Endothelial cell of umbilical vein (primary cell): ENCODE data around the gene ZBTB20. TPM values are rescaled to one million over a fixed set of nuclear protein-coding genes. Genes with fewer than 3 reads are reported as not detected.

Experiments used
- BruUV-seq: library from RNA; stranded (reverse); fragments of 400-500 nt; replicated peaks from 2 replicates; lab custom pipeline; 2021; lab: Mats Ljungman, UMichigan
- CTCF ChIA-PET: fragments of 300-600, 350-600 bp; sonication (Branson Sonifier 250); formaldehyde crosslinking; loops from one replicate; lab custom pipeline; 2021; ENCODE audit warnings: antibody characterized with exemption, inconsistent platforms; lab: Charles Lee
- POLR2A ChIA-PET: fragments of 300-600, 350-600 bp; sonication (Branson Sonifier 250); formaldehyde crosslinking; loops from one replicate; lab custom pipeline; 2021; ENCODE audit warnings: antibody characterized with exemption, inconsistent platforms; lab: Charles Lee
- DNase-seq: peaks from one replicate; pipeline ENCODE4 v3.0.0-alpha.2; 2011; ENCODE audit warnings: low read depth, low spot score
- FAIRE-seq: peaks from 2 replicates; lab custom pipeline; 2011; peaks lifted over from hg19 to GRCh38; lab: Jason Lieb, UNC
- H2AFZ ChIP-seq: 2 replicates; pipeline ENCODE4 v1.6.0; 2012; ENCODE audit warnings: low read depth, low read length, control low read depth, inconsistent platforms
- H3K27ac ChIP-seq: 2 replicates; pipeline ENCODE4 v1.5.1; 2011; ENCODE audit warnings: low read depth, mild to moderate bottlenecking, control low read depth, low read length, moderate library complexity; ENCODE audit not compliant: insufficient read depth
- H3K27me3 ChIP-seq, 2 experiments: 2 replicates each; pipeline versions ENCODE4 v1.6.0 to v1.6.1; 2011; ENCODE audit warnings: low read length in 2 of 2, mixed read lengths in 1 of 2; ENCODE audit not compliant: control insufficient read depth in 2 of 2, insufficient read depth in 2 of 2
- H3K36me3 ChIP-seq, 2 experiments: 2 replicates in 1 of 2; 3 replicates in 1 of 2; pipeline ENCODE4 v1.5.1; 2011; ENCODE audit warnings: low read length in 2 of 2, mild to moderate bottlenecking in 1 of 2, moderate library complexity in 1 of 2; ENCODE audit not compliant: control insufficient read depth in 2 of 2, insufficient read depth in 2 of 2; ENCODE audit errors: extremely low read depth in 1 of 2
- H3K4me1 ChIP-seq: 3 replicates; pipeline ENCODE4 v1.5.1; 2011; ENCODE audit warnings: mild to moderate bottlenecking, low read length; ENCODE audit not compliant: control insufficient read depth, insufficient read depth; ENCODE audit errors: extremely low read depth
- H3K4me2 ChIP-seq: 2 replicates; pipeline ENCODE4 v1.6.1; 2011; ENCODE audit warnings: low read length, control low read depth, mixed read lengths; ENCODE audit not compliant: insufficient read depth
- H3K4me3 ChIP-seq, 3 experiments: fragments of 200-600 bp in 1 of 3; sonication (generic), shearing (Covaris generic) in 1 of 3; replicated peaks in 1 of 3; 2 replicates each; pipeline ENCODE4 v1.5.1; 2011 to 2016; ENCODE audit warnings: control low read depth in 3 of 3, low read length in 3 of 3, mild to moderate bottlenecking in 2 of 3, inconsistent platforms in 1 of 3, low read depth in 1 of 3, moderate library complexity in 1 of 3; ENCODE audit not compliant: insufficient read depth in 1 of 3
- H3K79me2 ChIP-seq: 2 replicates; pipeline ENCODE4 v1.6.0; 2012; ENCODE audit warnings: low read length, inconsistent platforms; ENCODE audit not compliant: control insufficient read depth, insufficient read depth
- H3K9ac ChIP-seq: replicated peaks from 2 replicates; pipeline ENCODE3; 2011; ENCODE audit warnings: low read length, control low read depth; ENCODE audit not compliant: insufficient read depth; ENCODE audit errors: extremely low read depth
- H3K9me1 ChIP-seq: replicated peaks from 3 replicates; pipeline ENCODE4 v1.6.0; 2011; ENCODE audit warnings: mild to moderate bottlenecking, low read length; ENCODE audit not compliant: control insufficient read depth, insufficient read depth; ENCODE audit errors: extremely low read depth
- H3K9me3 ChIP-seq: replicated peaks from 2 replicates; pipeline ENCODE4 v1.5.1; 2012; ENCODE audit warnings: low read length, inconsistent platforms; ENCODE audit not compliant: control insufficient read depth, insufficient read depth
- H4K20me1 ChIP-seq: replicated peaks from 2 replicates; pipeline ENCODE3; 2011; ENCODE audit warnings: mild to moderate bottlenecking, low read length; ENCODE audit not compliant: control insufficient read depth, insufficient read depth; ENCODE audit errors: extremely low read depth
- CTCF ChIP-seq, 2 donors: IDR thresholded peaks; 1 replicate in 1 of 2; 2 replicates in 1 of 2; pipeline ENCODE4 v1.5.1; 2011; ENCODE audit warnings: low read length in 2 of 2, mild to moderate bottlenecking in 2 of 2, moderate library complexity in 2 of 2, control low read depth in 1 of 2, inconsistent platforms in 1 of 2, low read depth in 1 of 2; ENCODE audit not compliant: insufficient read depth in 1 of 2; ENCODE audit errors: extremely low read depth in 1 of 2
- EZH2 ChIP-seq: IDR thresholded peaks from 2 replicates; pipeline ENCODE4 v1.6.1; 2012; ENCODE audit warnings: borderline replicate concordance, low read depth, mild to moderate bottlenecking, moderate library complexity, low read length, inconsistent platforms; ENCODE audit not compliant: severe bottlenecking
- FOS ChIP-seq: IDR thresholded peaks from 2 replicates; pipeline ENCODE4 v1.6.1; 2011; ENCODE audit warnings: mild to moderate bottlenecking, low read length, moderate library complexity, borderline replicate concordance; ENCODE audit not compliant: insufficient read depth
- GATA2 ChIP-seq: IDR thresholded peaks from 2 replicates; pipeline ENCODE4 v1.7.0; 2011; ENCODE audit warnings: low read depth, mild to moderate bottlenecking, moderate library complexity, mixed read lengths, low read length; ENCODE audit not compliant: insufficient read length, insufficient read depth
- JUN ChIP-seq: IDR thresholded peaks from 2 replicates; pipeline ENCODE4 v1.6.1; 2011; ENCODE audit warnings: borderline replicate concordance, low read depth; ENCODE audit not compliant: insufficient read length, insufficient read depth
- MAX ChIP-seq: IDR thresholded peaks from 2 replicates; pipeline ENCODE4 v1.6.1; 2011; ENCODE audit not compliant: insufficient read depth, insufficient read length
- MYC ChIP-seq: IDR thresholded peaks from one replicate; pipeline ENCODE4 v1.6.1; 2011; ENCODE audit warnings: mild to moderate bottlenecking, low read depth, low read length
- POLR2A ChIP-seq: IDR thresholded peaks from 2 replicates; pipeline ENCODE4 v1.6.1; 2012; ENCODE audit warnings: low read depth, mild to moderate bottlenecking, control low read depth, low read length
- POLR2AphosphoS5 ChIP-seq: IDR thresholded peaks from 2 replicates; pipeline ENCODE4 v1.6.1; 2012; ENCODE audit warnings: low read depth, mild to moderate bottlenecking, control low read depth, low read length, moderate library complexity; ENCODE audit not compliant: insufficient read depth
- dilution Hi-C: fragments of 300-500 bp; cut with MboI; formaldehyde crosslinking; loops from one replicate; pipeline ENCODE4 v1.15.0; 2019; ENCODE audit warnings: low sequenced_read_pairs; ENCODE audit not compliant: extremely low pct_ligation_motif_present
- intact Hi-C: fragments of 100-400 bp; cut with micrococcal nuclease; formaldehyde crosslinking; loops from one replicate; pipeline ENCODE4 v1.10.0; 2022
- polyA plus RNA-seq, 4 experiments: library from polyadenylated mRNA; depleted of rRNA in 3 of 4; stranded (reverse) in 3 of 4; unstranded in 1 of 4; fragments of >200 nt; gene quantifications; 2 replicates each; pipeline versions ENCODE4 v1.2.1 to v1.2.3, GENCODE V29; 2011 to 2012; ENCODE audit warnings: missing spikeins in 1 of 4
- total RNA-seq: library from RNA; stranded (reverse); gene quantifications from 2 replicates; pipeline ENCODE4 v1.2.3, GENCODE V29; 2021

ZBTB20 gene
- total and polyA plus RNA-seq, 2 donors (not counting 3 experiments of a cell fraction or from before 2014, with no cell fraction given) = 2.1 to 20.5 TPM

- no peak for FAIRE-seq
These were observed 456.2 kb downstream of the ZBTB20 start for GRCh38 chr3:114690911-114691310.

More at GRCh38 chr3:114690911-114691310, 456.2 kb downstream of the ZBTB20 start:
- Histone ChIP-seq H3K9me3 (no peaks in the 10 kb centered on the region), H3K9me1 (no peaks in the 10 kb centered on the region), H2AFZ (no peak overlapping the region), H4K20me1 (no peaks in the 10 kb centered on the region), H3K27ac (no peak overlapping the region), H3K4me1 (no peaks in the 10 kb centered on the region), H3K27me3 (no peaks in the 10 kb centered on the region), H3K36me3 (no peaks in the 10 kb centered on the region), H3K9ac (no peak overlapping the region), H3K4me3 (no peak overlapping the region), H3K4me2 (no peak overlapping the region), H3K79me2 (no peaks in the 10 kb centered on the region)
- TF ChIP-seq GATA2 (no peak), CTCF (IDR thresholded peaks at IDR 0.05; ENCODE audit: extremely low read depth in 1 of 2, insufficient read depth in 1 of 2, low read depth in 1 of 2, low read length in 2 of 2) (no peak), POLR2A (no peak), MAX (no peak), JUN (no peak), FOS (no peak), MYC (no peak), POLR2AphosphoS5 (no peak), EZH2 (no peak)
- intact Hi-C loops (no loop called here), dilution Hi-C loops (no loop called here)
- DNase-seq = no peak
- BruUV-seq = no TSS peak
- POLR2A ChIA-PET = no interaction called here
- CTCF ChIA-PET = interaction anchor here (0.9 kb wide), 1 partner anchor 12 kb away, joined by 3 read pairs; no protein-coding TSS in a partner anchor
